WTC11 (cell line): Measurements from ENCODE around the gene SRPK3. TPM values are rescaled to one million over a fixed set of nuclear protein-coding genes. Genes with fewer than 3 reads are reported as not detected.

Experiments
- ATAC-seq: fragments of 200-7000 bp; cut with Tn5 transposase; 2 replicates; pipeline ENCODE4 v1.10.0; 2021; ENCODE audit warnings: mild to moderate bottlenecking, moderate library complexity
- CTCF ChIA-PET: fragments of 300-600 bp; sonication (Branson Sonifier 250); formaldehyde crosslinking; loops from one replicate; lab custom pipeline; 2021; ENCODE audit warnings: antibody characterized with exemption; lab: Charles Lee
- POLR2A ChIA-PET: fragments of 350-600 bp; sonication (Branson Sonifier 250); formaldehyde crosslinking; loops from one replicate; lab custom pipeline; 2021; ENCODE audit warnings: antibody characterized with exemption; lab: Charles Lee
- DNase-seq: peaks from one replicate; pipeline ENCODE4 v3.0.0; 2021; ENCODE audit warnings: low spot score
- H3K27ac Mint-ChIP-seq: 2 replicates; pipeline ENCODE4 v1.8.0; 2021; ENCODE audit warnings: mixed read lengths
- H3K27me3 Mint-ChIP-seq: 2 replicates; pipeline ENCODE4 v1.8.0; 2021; ENCODE audit warnings: low read depth, mild to moderate bottlenecking, moderate library complexity, mixed read lengths
- H3K36me3 Mint-ChIP-seq: 2 replicates; pipeline ENCODE4 v1.8.0; 2021; ENCODE audit warnings: mixed read lengths
- H3K4me1 Mint-ChIP-seq: 2 replicates; pipeline ENCODE4 v1.8.0; 2022; ENCODE audit warnings: mixed read lengths
- H3K4me3 Mint-ChIP-seq: 2 replicates; pipeline ENCODE4 v1.8.0; 2021; ENCODE audit warnings: mild to moderate bottlenecking, moderate library complexity, mixed read lengths
- H3K9me3 Mint-ChIP-seq: 2 replicates; pipeline ENCODE4 v1.8.0; 2021; ENCODE audit warnings: mixed read lengths
- CREM ChIP-seq: sonication (generic); formaldehyde crosslinking; IDR thresholded peaks from 2 replicates; pipeline ENCODE4 v1.8.1; 2022; ENCODE audit warnings: mild to moderate bottlenecking, missing genetic modification reagents, moderate library complexity
- FOXJ3 ChIP-seq: sonication (generic); formaldehyde crosslinking; IDR thresholded peaks from 2 replicates; pipeline ENCODE4 v1.9.0; 2021; ENCODE audit warnings: missing genetic modification reagents, mild to moderate bottlenecking, borderline replicate concordance
- GTF2I ChIP-seq: fragments of 250-450 bp; sonication (Bioruptor Pico); conservative IDR thresholded peaks from 2 replicates; pipeline ENCODE4 v1.4.0; 2021; ENCODE audit warnings: mild to moderate bottlenecking
- JAZF1 ChIP-seq: fragments of 250-450 bp; sonication (Bioruptor Pico); IDR thresholded peaks from 2 replicates; pipeline ENCODE4 v1.9.0; 2021; ENCODE audit warnings: moderate library complexity, mild to moderate bottlenecking, inconsistent platforms
- JUN ChIP-seq: sonication (generic); formaldehyde crosslinking; IDR thresholded peaks from 2 replicates; pipeline ENCODE4 v1.8.0; 2023; ENCODE audit warnings: mild to moderate bottlenecking, missing genetic modification reagents
- NFE2L1 ChIP-seq: sonication (generic); formaldehyde crosslinking; IDR thresholded peaks from 2 replicates; pipeline ENCODE4 v1.8.1; 2023; ENCODE audit warnings: missing genetic modification reagents
- TEAD1 ChIP-seq: sonication (generic); formaldehyde crosslinking; IDR thresholded peaks from 2 replicates; pipeline ENCODE4 v1.8.0; 2022; ENCODE audit warnings: mild to moderate bottlenecking, missing genetic modification reagents
- total RNA-seq: library from RNA; stranded (reverse); gene quantifications from 3 replicates; pipeline ENCODE4 v1.2.3, GENCODE V29; 2021
- TF ChIP-seq, protein P1 (sequence below): sonication (generic); formaldehyde crosslinking; IDR thresholded peaks from 2 replicates; pipeline ENCODE4 v1.8.1; 2023; ENCODE audit warnings: mild to moderate bottlenecking, missing genetic modification reagents
- TF ChIP-seq, protein P2 (sequence below): sonication (generic); formaldehyde crosslinking; IDR thresholded peaks from 2 replicates; pipeline ENCODE4 v1.8.1; 2023; ENCODE audit warnings: mild to moderate bottlenecking, missing genetic modification reagents, moderate library complexity
- TF ChIP-seq, protein P3 (sequence below): sonication (generic); formaldehyde crosslinking; IDR thresholded peaks from 2 replicates; pipeline ENCODE4 v1.8.1; 2022; ENCODE audit warnings: missing genetic modification reagents, borderline replicate concordance
- TF ChIP-seq, protein P4 (sequence below): sonication (generic); formaldehyde crosslinking; IDR thresholded peaks from 2 replicates; pipeline ENCODE4 v1.8.1; 2022; ENCODE audit warnings: low read depth, missing genetic modification reagents, borderline replicate concordance
- TF ChIP-seq, protein P5 (sequence below): sonication (generic); formaldehyde crosslinking; IDR thresholded peaks from 2 replicates; pipeline ENCODE4 v1.8.1; 2023; ENCODE audit warnings: mild to moderate bottlenecking, missing genetic modification reagents, borderline replicate concordance
- TF ChIP-seq, protein P6 (sequence below): fragments of 250-450 bp; sonication (Bioruptor Pico); IDR thresholded peaks from 2 replicates; pipeline ENCODE4 v1.9.0; 2021; ENCODE audit warnings: mild to moderate bottlenecking
- TF ChIP-seq, protein P7 (sequence below): sonication (generic); formaldehyde crosslinking; IDR thresholded peaks from 2 replicates; pipeline ENCODE4 v1.8.0; 2023; ENCODE audit warnings: mild to moderate bottlenecking, missing genetic modification reagents

The SRPK3 gene
- total RNA-seq, 1 experiment from 2014 or later, result not detected

DNA sequence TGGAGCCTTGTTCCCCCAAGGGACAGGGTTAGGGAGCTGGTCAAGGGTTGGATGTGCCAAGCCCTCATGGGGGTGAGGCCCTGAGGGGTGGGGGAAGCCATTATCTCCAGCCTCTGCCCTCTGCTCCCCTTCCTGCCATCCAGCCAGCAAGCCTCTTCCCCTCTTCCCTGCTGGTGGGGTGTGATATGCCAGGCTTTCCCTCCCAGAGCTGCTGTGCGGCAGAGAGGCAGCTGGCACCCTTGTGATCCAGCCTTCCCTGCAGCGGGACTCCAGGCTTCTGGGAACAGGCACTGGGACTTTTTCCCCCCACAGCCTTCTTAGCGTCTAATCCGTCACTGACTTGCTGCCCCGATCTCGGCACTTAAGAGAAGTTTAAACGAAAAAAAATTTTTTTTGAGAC, 19.9 kb downstream of the SRPK3 start (continued):
- TF ChIP-seq, protein P1, sequence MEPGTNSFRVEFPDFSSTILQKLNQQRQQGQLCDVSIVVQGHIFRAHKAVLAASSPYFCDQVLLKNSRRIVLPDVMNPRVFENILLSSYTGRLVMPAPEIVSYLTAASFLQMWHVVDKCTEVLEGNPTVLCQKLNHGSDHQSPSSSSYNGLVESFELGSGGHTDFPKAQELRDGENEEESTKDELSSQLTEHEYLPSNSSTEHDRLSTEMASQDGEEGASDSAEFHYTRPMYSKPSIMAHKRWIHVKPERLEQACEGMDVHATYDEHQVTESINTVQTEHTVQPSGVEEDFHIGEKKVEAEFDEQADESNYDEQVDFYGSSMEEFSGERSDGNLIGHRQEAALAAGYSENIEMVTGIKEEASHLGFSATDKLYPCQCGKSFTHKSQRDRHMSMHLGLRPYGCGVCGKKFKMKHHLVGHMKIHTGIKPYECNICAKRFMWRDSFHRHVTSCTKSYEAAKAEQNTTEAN, result no peak
- TF ChIP-seq, protein P2, sequence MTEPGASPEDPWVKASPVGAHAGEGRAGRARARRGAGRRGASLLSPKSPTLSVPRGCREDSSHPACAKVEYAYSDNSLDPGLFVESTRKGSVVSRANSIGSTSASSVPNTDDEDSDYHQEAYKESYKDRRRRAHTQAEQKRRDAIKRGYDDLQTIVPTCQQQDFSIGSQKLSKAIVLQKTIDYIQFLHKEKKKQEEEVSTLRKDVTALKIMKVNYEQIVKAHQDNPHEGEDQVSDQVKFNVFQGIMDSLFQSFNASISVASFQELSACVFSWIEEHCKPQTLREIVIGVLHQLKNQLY (CRISPR knock-in tag), result no peak
- TF ChIP-seq GTF2I (CRISPR knock-in tag), result no peak

DNA sequence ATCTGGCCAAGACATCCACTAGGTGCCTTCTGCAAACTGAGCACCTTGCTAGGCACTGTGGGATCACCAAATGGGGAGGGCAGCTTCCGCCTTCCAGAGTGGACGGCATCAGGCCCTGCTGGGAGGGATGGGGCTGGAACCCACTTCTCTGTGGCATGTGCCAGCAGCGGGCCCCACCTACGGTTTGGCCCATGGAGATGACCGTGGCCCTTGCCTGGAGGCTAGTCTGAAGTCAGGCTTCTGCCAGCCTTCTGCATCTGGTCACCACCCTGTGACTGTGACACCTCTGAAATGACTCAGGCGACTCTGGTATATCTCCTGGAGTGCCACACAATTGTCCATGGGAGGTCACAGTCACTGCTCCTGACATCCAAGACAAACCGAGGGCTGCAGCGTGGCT, 20.8 kb downstream of the SRPK3 start:
- CTCF ChIA-PET, result no interaction called here
- no peaks in the 10 kb centered on the region for H3K27me3 Mint-ChIP-seq
- no peaks in the 10 kb centered on the region for H3K9me3 Mint-ChIP-seq
- no peak overlapping the region for H3K27ac Mint-ChIP-seq
- TF ChIP-seq TEAD1 (CRISPR knock-in tag), result no peak
- TF ChIP-seq CREM (CRISPR knock-in tag), result no peak
- no peak for TF ChIP-seq GTF2I (CRISPR knock-in tag)
- H3K4me1 Mint-ChIP-seq, result no peaks in the 10 kb centered on the region; the same call in 1 of the 2 replicates
- POLR2A ChIA-PET, result no interaction called here
- ATAC-seq (no peak), DNase-seq (no peak)
- H3K36me3 Mint-ChIP-seq, result peaks cover 14% of the 10 kb centered on the region
- H3K4me3 Mint-ChIP-seq, result no peak overlapping the region

DNA sequence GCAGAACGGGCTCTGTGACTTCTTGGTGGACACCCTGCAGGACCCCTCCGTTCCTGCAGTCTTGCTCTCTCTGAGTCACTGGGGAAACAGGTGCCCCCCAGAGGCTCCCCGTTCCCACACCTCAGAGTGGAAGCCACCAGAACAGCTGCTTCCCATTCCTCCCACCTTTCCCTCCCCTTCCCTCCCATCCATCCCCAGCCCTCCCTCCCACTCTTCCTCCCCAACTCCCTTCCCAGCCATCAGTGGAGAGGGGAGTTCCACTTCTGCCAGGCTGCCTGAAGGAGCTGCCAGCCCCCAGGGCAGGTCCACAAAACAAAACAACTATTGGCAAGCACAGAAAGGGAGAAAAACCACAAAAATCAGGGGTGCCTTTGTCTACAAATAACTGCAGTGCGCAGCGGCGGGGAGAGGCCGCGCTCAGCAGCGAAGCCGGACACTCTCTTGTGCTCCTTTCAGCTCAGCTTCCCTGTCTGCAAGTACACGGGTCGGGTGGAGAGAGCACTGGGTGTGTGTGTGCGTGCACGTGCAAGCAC, 21.7 kb downstream of the SRPK3 start:
- Mint-ChIP-seq H3K4me1 (no peaks in the 10 kb centered on the region), H3K27ac (peak overlapping the region; percentile 89), H3K27me3 (no peaks in the 10 kb centered on the region), H3K36me3 (peaks cover 10% of the 10 kb centered on the region), H3K9me3 (no peaks in the 10 kb centered on the region)
- DNase-seq, result no peak
- no peak for TF ChIP-seq JAZF1 (CRISPR knock-in tag)
- TF ChIP-seq, protein P3, sequence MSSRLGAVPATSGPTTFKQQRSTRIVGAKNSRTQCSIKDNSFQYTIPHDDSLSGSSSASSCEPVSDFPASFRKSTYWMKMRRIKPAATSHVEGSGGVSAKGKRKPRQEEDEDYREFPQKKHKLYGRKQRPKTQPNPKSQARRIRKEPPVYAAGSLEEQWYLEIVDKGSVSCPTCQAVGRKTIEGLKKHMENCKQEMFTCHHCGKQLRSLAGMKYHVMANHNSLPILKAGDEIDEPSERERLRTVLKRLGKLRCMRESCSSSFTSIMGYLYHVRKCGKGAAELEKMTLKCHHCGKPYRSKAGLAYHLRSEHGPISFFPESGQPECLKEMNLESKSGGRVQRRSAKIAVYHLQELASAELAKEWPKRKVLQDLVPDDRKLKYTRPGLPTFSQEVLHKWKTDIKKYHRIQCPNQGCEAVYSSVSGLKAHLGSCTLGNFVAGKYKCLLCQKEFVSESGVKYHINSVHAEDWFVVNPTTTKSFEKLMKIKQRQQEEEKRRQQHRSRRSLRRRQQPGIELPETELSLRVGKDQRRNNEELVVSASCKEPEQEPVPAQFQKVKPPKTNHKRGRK, result no peak
- TF ChIP-seq, all 79 proteins: peak for 0
- POLR2A ChIA-PET, result no interaction called here
- CTCF ChIA-PET, result interaction anchor here (0.6 to 1.4 kb wide), 2 partner anchors 36 to 150 kb away, joined by 3 read pairs; no protein-coding TSS in a partner anchor
- no peak overlapping the region for H3K4me3 Mint-ChIP-seq
- ATAC-seq, result no peak

DNA sequence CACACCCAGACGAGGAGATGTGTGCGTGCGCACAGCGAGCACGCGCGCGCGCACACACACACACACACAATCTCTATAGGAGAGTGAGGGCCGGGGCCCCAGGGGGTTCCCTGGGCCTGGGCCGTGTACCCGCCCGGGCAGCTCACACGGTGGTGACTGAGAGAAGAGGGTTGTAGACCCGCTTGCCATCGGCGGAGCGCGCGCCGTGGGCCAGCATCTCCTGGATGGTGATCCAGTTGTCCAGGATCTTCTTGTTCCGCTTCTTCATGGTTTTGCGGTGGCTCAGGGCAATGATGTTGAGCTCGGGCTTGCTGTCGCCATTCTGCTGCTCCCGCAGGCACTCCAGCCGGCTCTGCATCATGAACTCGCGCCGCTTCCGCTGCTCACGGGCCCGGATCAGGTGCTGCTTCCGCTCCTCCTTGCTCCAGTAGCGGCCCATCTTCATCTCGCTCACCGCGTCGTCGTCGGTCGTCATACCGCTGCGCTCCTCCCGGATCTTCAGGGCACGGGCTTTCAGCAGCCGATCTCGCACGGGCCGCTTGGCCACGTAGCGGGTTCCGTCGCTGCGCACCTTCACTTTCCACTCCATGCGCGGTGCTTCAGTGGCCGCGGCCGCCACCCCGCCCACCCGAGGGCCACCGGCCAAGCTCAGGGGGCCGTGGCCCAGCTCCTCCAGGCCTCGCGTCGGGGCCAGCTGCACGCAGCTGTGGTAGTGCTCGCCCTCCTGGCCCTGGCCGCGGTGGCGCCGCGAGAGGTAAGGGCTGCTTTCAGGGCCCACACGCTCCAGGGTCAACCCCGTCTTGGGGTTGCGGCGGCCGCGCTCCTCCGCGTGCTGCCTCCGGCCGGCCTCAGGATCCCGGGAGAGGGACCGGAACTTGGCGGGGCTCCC, 22.6 kb downstream of the SRPK3 start:
- POLR2A ChIA-PET, result interaction anchor here (1.1 kb wide), 1 partner anchor 9 kb away, joined by 4 read pairs; the partner anchor contains the start of genes IDH3G and SSR4
- Mint-ChIP-seq H3K4me3 (no peak overlapping the region), H3K27me3 (no peaks in the 10 kb centered on the region), H3K27ac (0 out of 2 replicates have a peak overlapping the region, but pooled peaks have one; percentile 49), H3K9me3 (no peaks in the 10 kb centered on the region), H3K4me1 (peaks cover 2% of the 10 kb centered on the region; the same call in 1 of the 2 replicates), H3K36me3 (peaks cover 7% of the 10 kb centered on the region)
- ATAC-seq (no peak), DNase-seq (no peak)
- CTCF ChIA-PET, result interaction anchor here (0.6 to 1.4 kb wide), 3 partner anchors 18 to 196 kb away, joined by 3 to 4 read pairs (median 4); no protein-coding TSS in a partner anchor
- TF ChIP-seq, protein P4, sequence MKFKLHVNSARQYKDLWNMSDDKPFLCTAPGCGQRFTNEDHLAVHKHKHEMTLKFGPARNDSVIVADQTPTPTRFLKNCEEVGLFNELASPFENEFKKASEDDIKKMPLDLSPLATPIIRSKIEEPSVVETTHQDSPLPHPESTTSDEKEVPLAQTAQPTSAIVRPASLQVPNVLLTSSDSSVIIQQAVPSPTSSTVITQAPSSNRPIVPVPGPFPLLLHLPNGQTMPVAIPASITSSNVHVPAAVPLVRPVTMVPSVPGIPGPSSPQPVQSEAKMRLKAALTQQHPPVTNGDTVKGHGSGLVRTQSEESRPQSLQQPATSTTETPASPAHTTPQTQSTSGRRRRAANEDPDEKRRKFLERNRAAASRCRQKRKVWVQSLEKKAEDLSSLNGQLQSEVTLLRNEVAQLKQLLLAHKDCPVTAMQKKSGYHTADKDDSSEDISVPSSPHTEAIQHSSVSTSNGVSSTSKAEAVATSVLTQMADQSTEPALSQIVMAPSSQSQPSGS (CRISPR knock-in tag), result no peak
- TF ChIP-seq, protein P5, sequence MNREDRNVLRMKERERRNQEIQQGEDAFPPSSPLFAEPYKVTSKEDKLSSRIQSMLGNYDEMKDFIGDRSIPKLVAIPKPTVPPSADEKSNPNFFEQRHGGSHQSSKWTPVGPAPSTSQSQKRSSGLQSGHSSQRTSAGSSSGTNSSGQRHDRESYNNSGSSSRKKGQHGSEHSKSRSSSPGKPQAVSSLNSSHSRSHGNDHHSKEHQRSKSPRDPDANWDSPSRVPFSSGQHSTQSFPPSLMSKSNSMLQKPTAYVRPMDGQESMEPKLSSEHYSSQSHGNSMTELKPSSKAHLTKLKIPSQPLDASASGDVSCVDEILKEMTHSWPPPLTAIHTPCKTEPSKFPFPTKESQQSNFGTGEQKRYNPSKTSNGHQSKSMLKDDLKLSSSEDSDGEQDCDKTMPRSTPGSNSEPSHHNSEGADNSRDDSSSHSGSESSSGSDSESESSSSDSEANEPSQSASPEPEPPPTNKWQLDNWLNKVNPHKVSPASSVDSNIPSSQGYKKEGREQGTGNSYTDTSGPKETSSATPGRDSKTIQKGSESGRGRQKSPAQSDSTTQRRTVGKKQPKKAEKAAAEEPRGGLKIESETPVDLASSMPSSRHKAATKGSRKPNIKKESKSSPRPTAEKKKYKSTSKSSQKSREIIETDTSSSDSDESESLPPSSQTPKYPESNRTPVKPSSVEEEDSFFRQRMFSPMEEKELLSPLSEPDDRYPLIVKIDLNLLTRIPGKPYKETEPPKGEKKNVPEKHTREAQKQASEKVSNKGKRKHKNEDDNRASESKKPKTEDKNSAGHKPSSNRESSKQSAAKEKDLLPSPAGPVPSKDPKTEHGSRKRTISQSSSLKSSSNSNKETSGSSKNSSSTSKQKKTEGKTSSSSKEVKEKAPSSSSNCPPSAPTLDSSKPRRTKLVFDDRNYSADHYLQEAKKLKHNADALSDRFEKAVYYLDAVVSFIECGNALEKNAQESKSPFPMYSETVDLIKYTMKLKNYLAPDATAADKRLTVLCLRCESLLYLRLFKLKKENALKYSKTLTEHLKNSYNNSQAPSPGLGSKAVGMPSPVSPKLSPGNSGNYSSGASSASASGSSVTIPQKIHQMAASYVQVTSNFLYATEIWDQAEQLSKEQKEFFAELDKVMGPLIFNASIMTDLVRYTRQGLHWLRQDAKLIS (CRISPR knock-in tag), result no peak
- TF ChIP-seq, protein P6, sequence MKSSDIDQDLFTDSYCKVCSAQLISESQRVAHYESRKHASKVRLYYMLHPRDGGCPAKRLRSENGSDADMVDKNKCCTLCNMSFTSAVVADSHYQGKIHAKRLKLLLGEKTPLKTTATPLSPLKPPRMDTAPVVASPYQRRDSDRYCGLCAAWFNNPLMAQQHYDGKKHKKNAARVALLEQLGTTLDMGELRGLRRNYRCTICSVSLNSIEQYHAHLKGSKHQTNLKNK, result no peak
- TF ChIP-seq JUN (CRISPR knock-in tag) (no peak), NFE2L1 (CRISPR knock-in tag) (no peak), FOXJ3 (no peak)
- TF ChIP-seq, protein P7, sequence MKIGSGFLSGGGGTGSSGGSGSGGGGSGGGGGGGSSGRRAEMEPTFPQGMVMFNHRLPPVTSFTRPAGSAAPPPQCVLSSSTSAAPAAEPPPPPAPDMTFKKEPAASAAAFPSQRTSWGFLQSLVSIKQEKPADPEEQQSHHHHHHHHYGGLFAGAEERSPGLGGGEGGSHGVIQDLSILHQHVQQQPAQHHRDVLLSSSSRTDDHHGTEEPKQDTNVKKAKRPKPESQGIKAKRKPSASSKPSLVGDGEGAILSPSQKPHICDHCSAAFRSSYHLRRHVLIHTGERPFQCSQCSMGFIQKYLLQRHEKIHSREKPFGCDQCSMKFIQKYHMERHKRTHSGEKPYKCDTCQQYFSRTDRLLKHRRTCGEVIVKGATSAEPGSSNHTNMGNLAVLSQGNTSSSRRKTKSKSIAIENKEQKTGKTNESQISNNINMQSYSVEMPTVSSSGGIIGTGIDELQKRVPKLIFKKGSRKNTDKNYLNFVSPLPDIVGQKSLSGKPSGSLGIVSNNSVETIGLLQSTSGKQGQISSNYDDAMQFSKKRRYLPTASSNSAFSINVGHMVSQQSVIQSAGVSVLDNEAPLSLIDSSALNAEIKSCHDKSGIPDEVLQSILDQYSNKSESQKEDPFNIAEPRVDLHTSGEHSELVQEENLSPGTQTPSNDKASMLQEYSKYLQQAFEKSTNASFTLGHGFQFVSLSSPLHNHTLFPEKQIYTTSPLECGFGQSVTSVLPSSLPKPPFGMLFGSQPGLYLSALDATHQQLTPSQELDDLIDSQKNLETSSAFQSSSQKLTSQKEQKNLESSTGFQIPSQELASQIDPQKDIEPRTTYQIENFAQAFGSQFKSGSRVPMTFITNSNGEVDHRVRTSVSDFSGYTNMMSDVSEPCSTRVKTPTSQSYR (CRISPR knock-in tag), result no peak
